DND-41 (cell line): ENCODE results near the gene ENTPD5.

Experiments used
- ATAC-seq: fragments of 200-7000 bp; cut with Tn5 transposase; 3 replicates; pipeline ENCODE4 v1.9.1; 2021; ENCODE audit warnings: low read depth; ENCODE audit not compliant: insufficient read depth
- DNase-seq: peaks from one replicate; pipeline ENCODE4 v3.0.0-alpha.2; 2020
- H2AFZ ChIP-seq: 2 replicates; pipeline ENCODE4 v1.6.0; 2012; ENCODE audit warnings: low read depth, low read length
- H3K27ac ChIP-seq: 2 replicates; pipeline ENCODE4 v1.5.1; 2012; ENCODE audit warnings: low read length, inconsistent platforms
- H3K27me3 ChIP-seq: fragments of 200-600 bp; sonication (generic); 2 replicates; pipeline ENCODE4 v1.6.0; 2012; ENCODE audit warnings: low read length, mild to moderate bottlenecking, inconsistent platforms; ENCODE audit not compliant: insufficient read depth, poor library complexity
- H3K36me3 ChIP-seq: 2 replicates; pipeline ENCODE4 v1.5.1; 2012; ENCODE audit warnings: low read length, inconsistent platforms; ENCODE audit not compliant: insufficient read depth
- H3K4me1 ChIP-seq: 2 replicates; pipeline ENCODE4 v1.5.1; 2012; ENCODE audit warnings: mild to moderate bottlenecking, low read length; ENCODE audit not compliant: insufficient read depth
- H3K4me2 ChIP-seq: 2 replicates; pipeline ENCODE4 v1.6.0; 2012; ENCODE audit warnings: mild to moderate bottlenecking, moderate library complexity, low read length, inconsistent platforms; ENCODE audit not compliant: insufficient read depth
- H3K4me3 ChIP-seq, 2 experiments: fragments of 200-600 bp in 1 of 2; shearing (Covaris generic) in 1 of 2; 2 replicates each; pipeline ENCODE4 v1.5.1; 2012 to 2016; ENCODE audit warnings: inconsistent platforms in 2 of 2, low read length in 2 of 2, mild to moderate bottlenecking in 2 of 2, low read depth in 1 of 2, moderate library complexity in 1 of 2
- H3K79me2 ChIP-seq: 2 replicates; pipeline ENCODE4 v1.6.0; 2012; ENCODE audit warnings: low read length, inconsistent platforms; ENCODE audit not compliant: insufficient read depth
- H3K9ac ChIP-seq: 2 replicates; pipeline ENCODE4 v1.6.0; 2012; ENCODE audit warnings: low read depth, mild to moderate bottlenecking, inconsistent platforms, low read length, moderate library complexity
- H3K9me3 ChIP-seq: 2 replicates; pipeline ENCODE4 v1.5.1; 2012; ENCODE audit warnings: low read length, moderate library complexity, mild to moderate bottlenecking, inconsistent platforms; ENCODE audit not compliant: insufficient read depth, severe bottlenecking
- H4K20me1 ChIP-seq: 2 replicates; pipeline ENCODE4 v1.6.0; 2012; ENCODE audit warnings: low read length; ENCODE audit not compliant: insufficient read depth
- EZH2 ChIP-seq: IDR thresholded peaks from 3 replicates; pipeline ENCODE4 v1.6.1; 2012; ENCODE audit warnings: borderline replicate concordance, low read depth, mild to moderate bottlenecking, moderate library complexity, low read length, inconsistent platforms; ENCODE audit not compliant: severe bottlenecking
- TF ChIP-seq, protein P1 (sequence below): IDR thresholded peaks from 2 replicates; pipeline ENCODE4 v1.5.1; 2012; ENCODE audit warnings: borderline replicate concordance, low read length, moderate library complexity, mild to moderate bottlenecking; ENCODE audit not compliant: poor library complexity, severe bottlenecking; ENCODE audit errors: extremely low read depth

ENTPD5 gene

DNA sequence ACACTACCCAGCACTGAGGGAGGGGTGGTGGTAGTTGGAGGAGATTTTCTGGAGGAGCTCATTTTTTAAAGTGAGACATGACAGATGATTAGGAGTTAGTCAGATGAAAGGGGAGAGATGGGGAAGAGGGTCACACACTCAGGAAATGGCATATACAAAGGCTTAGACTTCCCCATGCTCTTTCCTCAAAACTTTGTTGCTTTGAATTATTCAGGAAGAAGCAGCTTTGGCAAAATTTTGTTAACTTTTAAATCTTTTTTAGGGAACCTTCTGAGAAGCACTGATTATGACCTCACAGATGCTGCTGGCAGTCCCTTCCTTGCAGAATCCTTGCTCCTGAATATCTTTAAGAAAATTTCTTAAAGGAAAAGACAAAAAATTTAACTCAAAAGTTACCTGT, 45.3 kb upstream of the ENTPD5 start:
- ATAC-seq (no peak), DNase-seq (no peak)
- no peak overlapping the region for H3K9ac ChIP-seq
- no peaks in the 10 kb centered on the region for H3K9me3 ChIP-seq
- H3K27ac ChIP-seq: no peak overlapping the region
- H3K36me3 ChIP-seq: peaks cover 49% of the 10 kb centered on the region
- TF ChIP-seq, protein P1, sequence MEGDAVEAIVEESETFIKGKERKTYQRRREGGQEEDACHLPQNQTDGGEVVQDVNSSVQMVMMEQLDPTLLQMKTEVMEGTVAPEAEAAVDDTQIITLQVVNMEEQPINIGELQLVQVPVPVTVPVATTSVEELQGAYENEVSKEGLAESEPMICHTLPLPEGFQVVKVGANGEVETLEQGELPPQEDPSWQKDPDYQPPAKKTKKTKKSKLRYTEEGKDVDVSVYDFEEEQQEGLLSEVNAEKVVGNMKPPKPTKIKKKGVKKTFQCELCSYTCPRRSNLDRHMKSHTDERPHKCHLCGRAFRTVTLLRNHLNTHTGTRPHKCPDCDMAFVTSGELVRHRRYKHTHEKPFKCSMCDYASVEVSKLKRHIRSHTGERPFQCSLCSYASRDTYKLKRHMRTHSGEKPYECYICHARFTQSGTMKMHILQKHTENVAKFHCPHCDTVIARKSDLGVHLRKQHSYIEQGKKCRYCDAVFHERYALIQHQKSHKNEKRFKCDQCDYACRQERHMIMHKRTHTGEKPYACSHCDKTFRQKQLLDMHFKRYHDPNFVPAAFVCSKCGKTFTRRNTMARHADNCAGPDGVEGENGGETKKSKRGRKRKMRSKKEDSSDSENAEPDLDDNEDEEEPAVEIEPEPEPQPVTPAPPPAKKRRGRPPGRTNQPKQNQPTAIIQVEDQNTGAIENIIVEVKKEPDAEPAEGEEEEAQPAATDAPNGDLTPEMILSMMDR: no peak
- H3K4me3 ChIP-seq: no peak overlapping the region
- no peak overlapping the region for H2AFZ ChIP-seq
- no peaks in the 10 kb centered on the region for H4K20me1 ChIP-seq
- no peak overlapping the region for H3K4me2 ChIP-seq
- no peaks in the 10 kb centered on the region for H3K27me3 ChIP-seq
- no peaks in the 10 kb centered on the region for H3K4me1 ChIP-seq
- H3K79me2 ChIP-seq: no peaks in the 10 kb centered on the region

DNA sequence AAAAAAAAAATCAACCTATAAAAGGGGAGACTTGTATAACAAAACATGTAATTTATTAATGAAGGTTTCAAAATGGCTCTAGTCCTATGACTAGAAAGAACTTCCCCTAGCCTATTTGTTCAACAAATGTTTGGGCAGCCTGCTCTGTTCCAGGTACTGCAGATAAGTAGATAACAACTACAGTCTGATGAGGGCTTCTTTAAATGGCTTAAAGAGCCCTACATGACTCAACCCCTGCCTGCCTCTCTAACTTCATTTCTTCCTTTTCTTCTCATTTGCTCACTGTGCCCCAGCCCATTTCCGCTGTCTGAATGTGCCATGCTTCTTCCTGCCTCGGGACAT, 43.7 kb upstream of the ENTPD5 start:
- no peaks in the 10 kb centered on the region for H3K9me3 ChIP-seq
- H4K20me1 ChIP-seq: no peaks in the 10 kb centered on the region
- H3K4me2 ChIP-seq: no peak overlapping the region
- DNase-seq: no peak
- H3K27me3 ChIP-seq: no peaks in the 10 kb centered on the region
- H2AFZ ChIP-seq: no peak overlapping the region
- TF ChIP-seq, protein P1: no peak
- TF ChIP-seq EZH2: no peak
- H3K79me2 ChIP-seq: no peaks in the 10 kb centered on the region
- no peak for ATAC-seq
- no peak overlapping the region for H3K9ac ChIP-seq
- peaks cover 54% of the 10 kb centered on the region for H3K36me3 ChIP-seq
- no peak overlapping the region for H3K4me3 ChIP-seq
- no peak overlapping the region for H3K27ac ChIP-seq
- H3K4me1 ChIP-seq: no peaks in the 10 kb centered on the region

DNA sequence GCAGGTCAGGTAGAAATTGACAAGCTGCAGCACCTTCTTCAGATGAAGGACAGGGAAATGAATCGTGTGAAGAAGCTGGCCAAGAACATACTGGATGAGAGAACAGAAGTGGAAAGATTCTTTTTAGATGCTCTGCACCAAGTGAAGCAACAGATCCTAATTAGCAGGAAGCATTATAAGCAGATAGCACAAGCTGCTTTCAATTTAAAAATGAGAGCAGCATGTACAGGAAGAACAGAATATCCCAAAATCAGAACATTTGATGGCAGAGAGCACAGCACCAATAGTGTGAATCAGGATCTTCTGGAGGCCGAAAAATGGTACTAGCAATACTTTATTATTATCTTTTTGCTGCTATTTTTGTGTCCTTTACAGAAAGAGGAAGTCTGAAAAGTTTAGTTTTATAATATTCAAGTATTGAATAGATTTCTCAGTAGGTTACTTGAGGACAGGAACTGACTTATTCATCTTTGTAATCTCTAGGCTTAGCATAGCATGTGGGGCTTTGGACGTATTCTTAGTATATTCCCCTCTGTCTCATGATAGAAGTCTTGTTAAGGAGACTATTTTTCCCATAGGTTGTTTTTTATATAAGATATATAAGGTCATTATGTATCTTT, 30.9 kb upstream of the ENTPD5 start:
- Histone ChIP-seq H3K27me3 (no peaks in the 10 kb centered on the region), H3K36me3 (no peaks in the 10 kb centered on the region), H3K27ac (no peak overlapping the region), H3K4me3 (no peak overlapping the region), H3K4me1 (no peaks in the 10 kb centered on the region), H3K79me2 (no peaks in the 10 kb centered on the region), H3K9me3 (no peaks in the 10 kb centered on the region), H3K9ac (no peak overlapping the region), H2AFZ (no peak overlapping the region), H4K20me1 (no peaks in the 10 kb centered on the region), H3K4me2 (no peak overlapping the region)
- no peak for DNase-seq
- TF ChIP-seq, protein P1: no peak
- TF ChIP-seq EZH2: no peak
- ATAC-seq: no peak

- no peak overlapping the region for H3K27ac ChIP-seq
- H3K4me2 ChIP-seq: no peak overlapping the region
- H3K4me3 ChIP-seq: no peak overlapping the region
- H3K9me3 ChIP-seq: no peaks in the 10 kb centered on the region
- H3K79me2 ChIP-seq: no peaks in the 10 kb centered on the region
- H3K27me3 ChIP-seq: no peaks in the 10 kb centered on the region
- ATAC-seq (no peak), DNase-seq (no peak)
- no peak overlapping the region for H3K9ac ChIP-seq
- H2AFZ ChIP-seq: no peak overlapping the region
- no peaks in the 10 kb centered on the region for H4K20me1 ChIP-seq
- TF ChIP-seq, protein P1: no peak
- no peak for TF ChIP-seq EZH2
- H3K4me1 ChIP-seq: no peaks in the 10 kb centered on the region
- no peaks in the 10 kb centered on the region for H3K36me3 ChIP-seq
Measured at GRCh38 chr14:74048281-74048680, 29.2 kb upstream of the ENTPD5 start.
